Endometrial microvascular endothelial cells (primary cell): Measurements from ENCODE around the gene ATP5F1D. TPM values are rescaled to one million over a fixed set of nuclear protein-coding genes. Genes with fewer than 3 reads are reported as not detected.
"Not testable (repeated sequence)": the region's sequence is repeated elsewhere in the genome, so short reads cannot be mapped to it uniquely, and the experiment has no call there.

Experiments
- in situ Hi-C: cut with HindIII; loops from 2 replicates; pipeline ENCODE4 v1.10.0; 2017; ENCODE audit warnings: low sequenced_read_pairs, low pct_unique_long_range_greater_than_20kb; ENCODE audit errors: inconsistent ontology term
- total RNA-seq: library from RNA; depleted of rRNA; stranded (reverse); fragments of >200 nt; gene quantifications from one replicate; pipeline ENCODE4 v1.2.3, GENCODE V29; 2015; ENCODE audit errors: inconsistent ontology term

The ATP5F1D gene
- total RNA-seq, 1 donor from 2014 or later, result 75.4 TPM

- in situ Hi-C loops, result no loop called here
Measured at GRCh38 chr19:1240925-1241324, 626 bp upstream of the ATP5F1D start.

- in situ Hi-C loops, result no loop called here
Measured at GRCh38 chr19:1243768-1244692, 2.5 kb downstream of the ATP5F1D start.

GRCh38 chr19:1244693-1245451, 3.3 kb downstream of the ATP5F1D start:
- in situ Hi-C loops, result no loop called here

GRCh38 chr19:1245494-1246264, 4.1 kb downstream of the ATP5F1D start:
- in situ Hi-C loops, result no loop called here

GRCh38 chr19:1246265-1247087, 4.9 kb downstream of the ATP5F1D start:
- in situ Hi-C loops, result not testable (repeated sequence)

- in situ Hi-C loops, result no loop called here
Measured at GRCh38 chr19:1247748-1248138, 6.2 kb downstream of the ATP5F1D start.

GRCh38 chr19:1248139-1248785, 6.7 kb downstream of the ATP5F1D start, which contains the start of gene MIDN:
TSS of gene MIDN (plus strand) at chr19:1248583. CDS start at chr19:1250297, 1,714 bp downstream.
- in situ Hi-C loops, result no loop called here

GRCh38 chr19:1248786-1249297, 7.3 kb downstream of the ATP5F1D start:
- in situ Hi-C loops, result no loop called here

GRCh38 chr19:1249298-1249989, 7.9 kb downstream of the ATP5F1D start:
- in situ Hi-C loops, result no loop called here

- in situ Hi-C loops, result no loop called here
Measured at GRCh38 chr19:1249990-1250436, 8.5 kb downstream of the ATP5F1D start.

- in situ Hi-C loops, result no loop called here
Measured at GRCh38 chr19:1250437-1251260, 9.1 kb downstream of the ATP5F1D start.

GRCh38 chr19:1251330-1252220, 10.0 kb downstream of the ATP5F1D start:
- in situ Hi-C loops, result no loop called here

- in situ Hi-C loops, result no loop called here
Measured at GRCh38 chr19:1252221-1252820, 10.8 kb downstream of the ATP5F1D start.

GRCh38 chr19:1252821-1253513, 11.4 kb downstream of the ATP5F1D start:
- in situ Hi-C loops, result no loop called here
